Gastrocnemius medialis (tissue), 4 donors: ENCODE results near the gene TDRD15.

Experiments
- CTCF ChIP-seq, 5 experiments: fragments of 450-650 bp in 3 of 5; fragments of 200-600 bp in 2 of 5; sonication (generic) in 2 of 5; IDR thresholded peaks in 4 of 5; conservative IDR thresholded peaks in 1 of 5; 1 replicate in 4 of 5; 2 replicates in 1 of 5; pipeline ENCODE4 v1.5.1; 2016 to 2019; ENCODE audit warnings: antibody characterized with exemption in 5 of 5, mild to moderate bottlenecking in 3 of 5, moderate library complexity in 3 of 5
- POLR2A ChIP-seq, 2 donors: fragments of 450-650 bp; IDR thresholded peaks; one replicate each; pipeline ENCODE4 v1.6.1; 2017; ENCODE audit warnings: antibody characterized with exemption in 2 of 2, mild to moderate bottlenecking in 2 of 2, moderate library complexity in 2 of 2

GRCh38 chr2:21148718-21149117, 24.9 kb downstream of the TDRD15 start:
- TF ChIP-seq CTCF (IDR thresholded peaks at IDR 0.05 in 4 of 5, conservative IDR thresholded peaks at IDR 0.05 in 1 of 5) = no peak
- no peak for TF ChIP-seq POLR2A (IDR thresholded peaks at IDR 0.05)
